ENCODE measurements around the gene CPNE8.

Gene CPNE8

GRCh38 chr12:38904537-38905479 lies 583 bp downstream of the CPNE8 start:
- no peak overlapping the region for H3K4me3 ChIP-seq (ENCODE audit: low read depth, low read length)
- TF ChIP-seq MYC (IDR thresholded peaks at IDR 0.05; ENCODE audit: low read depth, low read length) (no peak), POLR2A (IDR thresholded peaks at IDR 0.05; ENCODE audit: extremely low read depth, insufficient read length) (no peak), MAX (IDR thresholded peaks at IDR 0.05; ENCODE audit: low read depth, low read length) (no peak), CTCF (IDR thresholded peaks at IDR 0.05; ENCODE audit: low read depth, low read length) (no peak)
- DNase-seq (ENCODE audit: low read depth): peak; percentile 14

- DNase-seq (ENCODE audit: low read depth): no peak
- no peak for TF ChIP-seq POLR2A (IDR thresholded peaks at IDR 0.05; ENCODE audit: extremely low read depth, insufficient read length)
- no peak for TF ChIP-seq MAX (IDR thresholded peaks at IDR 0.05; ENCODE audit: low read depth, low read length)
- no peak for TF ChIP-seq MYC (IDR thresholded peaks at IDR 0.05; ENCODE audit: low read depth, low read length)
- TF ChIP-seq CTCF (IDR thresholded peaks at IDR 0.05; ENCODE audit: low read depth, low read length): no peak
- no peak overlapping the region for H3K4me3 ChIP-seq (ENCODE audit: low read depth, low read length)
These were observed 1.8 kb downstream of the CPNE8 start for GRCh38 chr12:38903596-38903995.

GRCh38 chr12:38898001-38898684 lies 7.2 kb downstream of the CPNE8 start:
- no peak overlapping the region for H3K4me3 ChIP-seq (ENCODE audit: low read depth, low read length)
- DNase-seq (ENCODE audit: low read depth): no peak
- TF ChIP-seq POLR2A (IDR thresholded peaks at IDR 0.05; ENCODE audit: extremely low read depth, insufficient read length): no peak
- TF ChIP-seq MYC (IDR thresholded peaks at IDR 0.05; ENCODE audit: low read depth, low read length): no peak
- no peak for TF ChIP-seq MAX (IDR thresholded peaks at IDR 0.05; ENCODE audit: low read depth, low read length)
- TF ChIP-seq CTCF (IDR thresholded peaks at IDR 0.05; ENCODE audit: low read depth, low read length): no peak

- no peak overlapping the region for H3K4me3 ChIP-seq (ENCODE audit: low read depth, low read length)
- TF ChIP-seq MYC (IDR thresholded peaks at IDR 0.05; ENCODE audit: low read depth, low read length) (no peak), CTCF (IDR thresholded peaks at IDR 0.05; ENCODE audit: low read depth, low read length) (no peak), MAX (IDR thresholded peaks at IDR 0.05; ENCODE audit: low read depth, low read length) (no peak), POLR2A (IDR thresholded peaks at IDR 0.05; ENCODE audit: extremely low read depth, insufficient read length) (no peak)
These were observed 9.9 kb downstream of the CPNE8 start for GRCh38 chr12:38895446-38895845.

GRCh38 chr12:38892976-38893375 lies 12.4 kb downstream of the CPNE8 start:
- no peak overlapping the region for H3K4me3 ChIP-seq (ENCODE audit: low read depth, low read length)
- TF ChIP-seq MAX (IDR thresholded peaks at IDR 0.05; ENCODE audit: low read depth, low read length) (no peak), MYC (IDR thresholded peaks at IDR 0.05; ENCODE audit: low read depth, low read length) (no peak), CTCF (IDR thresholded peaks at IDR 0.05; ENCODE audit: low read depth, low read length) (no peak), POLR2A (IDR thresholded peaks at IDR 0.05; ENCODE audit: extremely low read depth, insufficient read length) (no peak)
- DNase-seq (ENCODE audit: low read depth): no peak

More at GRCh38 chr12:38895446-38895845, 9.9 kb downstream of the CPNE8 start:
- no peak for DNase-seq (ENCODE audit: low read depth)
